BE2C (cell line): Measurements from ENCODE around the gene ARHGAP18.

Experiments used
- DNase-seq: peaks from one replicate; pipeline ENCODE4 v3.0.0-alpha.2; 2020
- H3K27me3 ChIP-seq: fragments of 250-450 bp; sonication (Bioruptor Pico); 2 replicates; pipeline ENCODE4 v1.5.1; 2020; ENCODE audit warnings: mild to moderate bottlenecking
- H3K36me3 ChIP-seq: fragments of 250-450 bp; sonication (Bioruptor Pico); 2 replicates; pipeline ENCODE4 v1.5.1; 2020; ENCODE audit warnings: mild to moderate bottlenecking
- H3K4me1 ChIP-seq: fragments of 250-450 bp; sonication (Bioruptor Pico); 2 replicates; pipeline ENCODE4 v1.5.1; 2020
- H3K4me3 ChIP-seq: 2 replicates; pipeline ENCODE4 v1.5.1; 2011; ENCODE audit warnings: low read depth, low read length
- H3K9me3 ChIP-seq: fragments of 250-450 bp; sonication (Bioruptor Pico); 2 replicates; pipeline ENCODE4 v1.5.1; 2020
- CTCF ChIP-seq: IDR thresholded peaks from 2 replicates; pipeline ENCODE4 v1.5.1; 2012; ENCODE audit warnings: mild to moderate bottlenecking, low read depth, low read length

Gene ARHGAP18

GRCh38 chr6:129665555-129665954 is 44.4 kb downstream of the ARHGAP18 start:
- no peak for DNase-seq
- no peaks in the 10 kb centered on the region for H3K4me1 ChIP-seq
- H3K36me3 ChIP-seq, result no peaks in the 10 kb centered on the region
- no peak overlapping the region for H3K4me3 ChIP-seq
- no peaks in the 10 kb centered on the region for H3K9me3 ChIP-seq
- no peaks in the 10 kb centered on the region for H3K27me3 ChIP-seq
- TF ChIP-seq CTCF, result no peak

GRCh38 chr6:129663531-129663930 is 46.4 kb downstream of the ARHGAP18 start:
- no peaks in the 10 kb centered on the region for H3K4me1 ChIP-seq
- no peaks in the 10 kb centered on the region for H3K36me3 ChIP-seq
- no peak overlapping the region for H3K4me3 ChIP-seq
- H3K9me3 ChIP-seq, result no peaks in the 10 kb centered on the region
- DNase-seq, result no peak
- no peaks in the 10 kb centered on the region for H3K27me3 ChIP-seq
- no peak for TF ChIP-seq CTCF

GRCh38 chr6:129662980-129663431 is 47.0 kb downstream of the ARHGAP18 start:
- Histone ChIP-seq H3K4me3 (no peak overlapping the region), H3K4me1 (no peaks in the 10 kb centered on the region), H3K27me3 (no peaks in the 10 kb centered on the region), H3K9me3 (no peaks in the 10 kb centered on the region), H3K36me3 (no peaks in the 10 kb centered on the region)
- DNase-seq, result no peak
- TF ChIP-seq CTCF, result no peak

GRCh38 chr6:129662406-129662766 is 47.6 kb downstream of the ARHGAP18 start:
- TF ChIP-seq CTCF, result no peak
- H3K4me3 ChIP-seq, result no peak overlapping the region

GRCh38 chr6:129661536-129662405 is 48.2 kb downstream of the ARHGAP18 start:
- Histone ChIP-seq H3K4me1 (no peaks in the 10 kb centered on the region), H3K36me3 (no peaks in the 10 kb centered on the region), H3K27me3 (no peaks in the 10 kb centered on the region), H3K4me3 (no peak overlapping the region), H3K9me3 (no peaks in the 10 kb centered on the region)
- no peak for DNase-seq
- no peak for TF ChIP-seq CTCF

More at GRCh38 chr6:129662406-129662766, 47.6 kb downstream of the ARHGAP18 start:
- no peaks in the 10 kb centered on the region for H3K9me3 ChIP-seq
- no peaks in the 10 kb centered on the region for H3K36me3 ChIP-seq
- no peak for DNase-seq
- no peaks in the 10 kb centered on the region for H3K4me1 ChIP-seq
- no peaks in the 10 kb centered on the region for H3K27me3 ChIP-seq

GRCh38 chr6:129660346-129660676 is 49.7 kb downstream of the ARHGAP18 start:
- no peak for TF ChIP-seq CTCF
- no peak overlapping the region for H3K4me3 ChIP-seq
- no peaks in the 10 kb centered on the region for H3K4me1 ChIP-seq
- DNase-seq, result no peak
- no peaks in the 10 kb centered on the region for H3K27me3 ChIP-seq
- H3K36me3 ChIP-seq, result no peaks in the 10 kb centered on the region
- H3K9me3 ChIP-seq, result no peaks in the 10 kb centered on the region
